ENCODE data around the gene TBX1. TPM values are rescaled to one million over a fixed set of nuclear protein-coding genes. Genes with fewer than 3 reads are reported as not detected.

The TBX1 gene
- total and polyA plus RNA-seq, 2 of the 8 experiments (the other 6 are each of a cell fraction or from before 2014, with no cell fraction given) = 0.28 TPM; not detected in 1

DNA sequence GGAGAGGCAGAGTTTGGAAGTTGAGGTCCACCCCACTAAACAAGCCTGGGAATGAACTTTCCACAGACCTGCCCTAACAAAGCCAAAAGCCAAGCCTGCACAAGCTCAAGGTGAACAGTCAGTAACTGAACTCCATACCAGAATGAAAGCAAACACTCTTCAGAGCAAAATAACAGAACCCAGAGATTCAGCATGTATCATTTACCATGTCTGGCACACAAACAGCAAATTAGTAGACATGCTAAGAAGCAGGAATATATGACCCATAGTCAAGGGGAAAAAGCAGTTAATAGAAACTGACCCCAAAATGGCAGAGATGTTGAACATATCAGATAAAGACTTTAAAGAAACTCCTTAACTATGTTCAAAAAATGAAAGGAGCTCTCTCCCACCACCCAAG, 31.3 kb downstream of the TBX1 start:
- ChIA-PET CTCF (ENCODE audit: partially characterized antibody) (interaction anchor here (1.0 to 1.9 kb wide), 5 partner anchors 9 to 61 kb away, joined by 3 to 12 read pairs (median 4); no protein-coding TSS in a partner anchor), POLR2A (ENCODE audit: partially characterized antibody) (no interaction called here)
- Histone ChIP-seq H2BK15ac (ENCODE audit: low read length) (no peak overlapping the region), H3K56ac (replicated peaks; ENCODE audit: insufficient read length, low read depth, low read length) (no peak overlapping the region), H4K8ac (ENCODE audit: extremely low read depth, insufficient read depth, low read length) (no peak overlapping the region), H2AFZ (ENCODE audit: low read length) (no peak overlapping the region), H3K27ac (ENCODE audit: low read depth, low read length) (no peak overlapping the region), H2BK5ac (ENCODE audit: low read depth, low read length) (no peak overlapping the region), H3K23me2 (ENCODE audit: low read depth, low read length) (no peaks in the 10 kb centered on the region), H3K4me1 (replicated peaks in 1 of 4; ENCODE audit: control insufficient read depth in 3 of 4, insufficient read depth in 4 of 4, low read length in 3 of 4) (no peaks in the 10 kb centered on the region), H4K20me1 (replicated peaks in 1 of 2; ENCODE audit: control insufficient read depth in 1 of 2, insufficient read depth in 2 of 2, low read length in 2 of 2) (peaks cover 0 to 3% of the 10 kb centered on the region in 2 experiments), H3K79me1 (ENCODE audit: low read depth, low read length) (0 out of 2 replicates have a peak, but pooled peaks cover 2% of the 10 kb centered on the region), H2BK20ac (ENCODE audit: low read length) (no peak overlapping the region), H4K5ac (ENCODE audit: insufficient read length, low read depth, low read length) (no peak overlapping the region), H3K18ac (ENCODE audit: extremely low read depth, low read length) (no peak overlapping the region), H3K23ac (ENCODE audit: insufficient read length) (no peak overlapping the region), H2BK120ac (replicated peaks; ENCODE audit: low read depth, low read length) (no peak overlapping the region), H3K4ac (replicated peaks; ENCODE audit: insufficient read length, low read depth, low read length) (no peak overlapping the region), H3K36me3 (ENCODE audit: control insufficient read depth in 2 of 4, insufficient read depth in 4 of 4, low read length in 3 of 4) (no peaks in the 10 kb centered on the region), H3K14ac (ENCODE audit: insufficient read length) (no peak overlapping the region), H3K9me3 (ENCODE audit: insufficient read depth in 2 of 2, low read depth in 1 of 2, low read length in 1 of 2) (no peaks in the 10 kb centered on the region), H3K9ac (replicated peaks in 1 of 4; ENCODE audit: extremely low read depth in 1 of 4, low read depth in 3 of 4, low read length in 3 of 4) (no peak overlapping the region), H3K27me3 (replicated peaks in 1 of 4; ENCODE audit: control insufficient read depth in 3 of 4, extremely low read depth in 1 of 4, insufficient read depth in 3 of 4, low read length in 3 of 4) (no peaks in the 10 kb centered on the region), H2AK5ac (ENCODE audit: low read depth, low read length) (no peak overlapping the region), H3K79me2 (ENCODE audit: control insufficient read depth in 1 of 2, insufficient read depth in 2 of 2, low read length in 2 of 2) (no peaks in the 10 kb centered on the region), H3K4me2 (ENCODE audit: insufficient read depth in 1 of 2, low read depth in 2 of 2, low read length in 2 of 2) (no peak overlapping the region), H4K91ac (replicated peaks; ENCODE audit: insufficient read length, low read length) (no peak overlapping the region), H2BK12ac (ENCODE audit: low read depth, low read length) (no peak overlapping the region), H3K4me3 (ENCODE audit: extremely low read depth in 1 of 4, insufficient read depth in 2 of 4, low read depth in 3 of 4, low read length in 4 of 4) (no peak overlapping the region)
- no peak for DNase-seq (ENCODE audit: low read depth in 1 of 2, low spot score in 2 of 2)
- no peak for FAIRE-seq
- no peak for TF ChIP-seq FOSL1 (IDR thresholded peaks at IDR 0.05; ENCODE audit: insufficient read depth, low read depth, low read length)
- no peak for TF ChIP-seq NANOG (IDR thresholded peaks at IDR 0.05; ENCODE audit: insufficient read depth, low read depth, low read length, poor library complexity, severe bottlenecking)
- TF ChIP-seq CHD2 (IDR thresholded peaks at IDR 0.05; ENCODE audit: low read length) = no peak
- TF ChIP-seq SRF (IDR thresholded peaks at IDR 0.05; ENCODE audit: low read depth, low read length) = no peak
- no peak for TF ChIP-seq SUZ12 (IDR thresholded peaks at IDR 0.05; ENCODE audit: low read length)
- TF ChIP-seq GTF2F1 (IDR thresholded peaks at IDR 0.05; ENCODE audit: borderline replicate concordance, low read depth, low read length) = no peak
- no peak for TF ChIP-seq BRCA1 (IDR thresholded peaks at IDR 0.05; ENCODE audit: low read depth, low read length)
- TF ChIP-seq SP1 (IDR thresholded peaks at IDR 0.05; ENCODE audit: low read depth, low read length) = no peak
- TF ChIP-seq BACH1 (IDR thresholded peaks at IDR 0.05; ENCODE audit: low read length) = no peak
- no peak for TF ChIP-seq MAFK (IDR thresholded peaks at IDR 0.05; ENCODE audit: low read depth, low read length)
- no peak for TF ChIP-seq POLR2A (IDR thresholded peaks at IDR 0.05; ENCODE audit: control extremely low read depth in 1 of 2, low read depth in 2 of 2, low read length in 2 of 2)
- no peak for TF ChIP-seq HDAC6 (IDR thresholded peaks at IDR 0.05; ENCODE audit: low read depth, low read length)
- TF ChIP-seq JUND (IDR thresholded peaks at IDR 0.05; ENCODE audit: low read length) = no peak
- no peak for TF ChIP-seq RNF2 (IDR thresholded peaks at IDR 0.05; ENCODE audit: borderline replicate concordance, low read depth, low read length, missing control alignments, poor library complexity, severe bottlenecking)
- no peak for TF ChIP-seq CTBP2 (IDR thresholded peaks at IDR 0.05; ENCODE audit: borderline replicate concordance, insufficient read depth, insufficient read length, low read length)
- TF ChIP-seq, protein P1, sequence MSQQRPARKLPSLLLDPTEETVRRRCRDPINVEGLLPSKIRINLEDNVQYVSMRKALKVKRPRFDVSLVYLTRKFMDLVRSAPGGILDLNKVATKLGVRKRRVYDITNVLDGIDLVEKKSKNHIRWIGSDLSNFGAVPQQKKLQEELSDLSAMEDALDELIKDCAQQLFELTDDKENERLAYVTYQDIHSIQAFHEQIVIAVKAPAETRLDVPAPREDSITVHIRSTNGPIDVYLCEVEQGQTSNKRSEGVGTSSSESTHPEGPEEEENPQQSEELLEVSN (IDR thresholded peaks at IDR 0.05) = no peak
